ENCODE measurements around the gene TSPAN32.

TSPAN32 gene

GRCh38 chr11:2302306-2302895 lies 588 bp downstream of the TSPAN32 start:
- peak overlapping the region; percentile 21 to 78 (median 60); a peak in 19 of 22 replicates for H3K27ac ChIP-seq
- H4K20me1 ChIP-seq: peaks cover 0 to 33% (median 5%) of the 10 kb centered on the region in 11 experiments; a peak in 11 of 22 replicates
- no peaks in the 10 kb centered on the region for H3K9me3 ChIP-seq (replicated peaks in 1 of 11)
- H3K9ac ChIP-seq: peak overlapping the region; percentile 29 to 76 (median 67); a peak in 21 of 22 replicates
- peaks cover 77 to 92% (median 83%) of the 10 kb centered on the region in 10 experiments for H3K4me1 ChIP-seq
- H3K4me2 ChIP-seq: peak overlapping the region; percentile 81 to 100 (median 97)
- H3K36me3 ChIP-seq: peaks cover 0 to 23% (median 0%) of the 10 kb centered on the region in 11 experiments; a peak in 8 of 22 replicates
- peak overlapping the region in 9 of 10 experiments; percentile 2 to 74 (median 58); a peak in 15 of 20 replicates for H3K4me3 ChIP-seq
- peaks cover 0 to 11% (median 0%) of the 10 kb centered on the region in 11 experiments; a peak in 4 of 22 replicates for H3K27me3 ChIP-seq
- TF ChIP-seq Cebpa-rat (IDR thresholded peaks at IDR 0.05): no peak

DNA sequence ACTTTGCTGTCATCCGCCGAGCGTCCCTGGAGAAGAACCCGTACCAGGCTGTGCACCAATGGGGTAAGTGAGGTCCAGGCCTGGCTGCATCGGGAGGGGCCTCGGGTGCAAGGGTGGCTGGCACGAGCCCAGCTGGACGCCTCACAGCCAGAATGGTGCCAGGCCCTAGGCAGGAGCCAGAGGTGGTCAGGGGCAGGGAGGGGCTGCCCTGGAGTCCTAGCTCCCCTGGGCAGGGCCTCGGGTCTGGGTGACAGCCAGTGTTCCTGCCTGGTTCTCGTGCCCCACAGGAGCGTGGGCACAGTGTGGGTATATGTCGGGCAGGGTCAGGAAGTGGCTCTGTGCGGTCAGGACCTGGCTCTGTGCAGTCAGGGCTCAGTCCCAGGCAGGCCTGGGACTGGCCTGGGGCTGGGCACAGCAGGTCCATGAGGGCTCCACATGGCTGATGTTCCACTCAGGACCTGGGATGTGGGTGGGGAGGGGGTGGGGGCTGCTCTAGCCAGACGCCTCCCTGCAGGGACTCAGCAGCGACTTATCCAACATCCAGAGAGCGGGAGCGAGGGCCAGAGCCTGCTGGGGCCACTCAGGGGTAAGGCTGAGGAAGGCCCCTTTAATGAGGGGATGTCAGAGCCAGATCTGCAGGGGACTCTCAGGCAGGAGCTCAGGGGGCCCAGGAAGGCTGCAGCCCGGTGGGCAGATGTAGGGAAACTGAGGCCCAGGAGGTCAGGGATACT lies 1.2 kb downstream of the TSPAN32 start:
- H3K4me1 ChIP-seq: peaks cover 82 to 97% (median 89%) of the 10 kb centered on the region in 10 experiments
- no peaks in the 10 kb centered on the region for H3K9me3 ChIP-seq (replicated peaks in 1 of 11)
- peak overlapping the region; percentile 29 to 76 (median 67); a peak in 21 of 22 replicates for H3K9ac ChIP-seq
- H3K36me3 ChIP-seq: peaks cover 0 to 17% (median 0%) of the 10 kb centered on the region in 11 experiments; a peak in 8 of 22 replicates
- peak overlapping the region in 7 of 10 experiments; percentile 40 to 74 (median 65); a peak in 14 of 20 replicates for H3K4me3 ChIP-seq
- peak overlapping the region; percentile 81 to 100 (median 97) for H3K4me2 ChIP-seq
- peaks cover 0 to 27% (median 5%) of the 10 kb centered on the region in 11 experiments; a peak in 11 of 22 replicates for H4K20me1 ChIP-seq
- TF ChIP-seq Cebpa-rat (IDR thresholded peaks at IDR 0.05): no peak
- peaks cover 0 to 11% (median 0%) of the 10 kb centered on the region in 11 experiments; a peak in 4 of 22 replicates for H3K27me3 ChIP-seq
- peak overlapping the region in 9 of 11 experiments; percentile 43 to 78 (median 64); a peak in 15 of 22 replicates for H3K27ac ChIP-seq

DNA sequence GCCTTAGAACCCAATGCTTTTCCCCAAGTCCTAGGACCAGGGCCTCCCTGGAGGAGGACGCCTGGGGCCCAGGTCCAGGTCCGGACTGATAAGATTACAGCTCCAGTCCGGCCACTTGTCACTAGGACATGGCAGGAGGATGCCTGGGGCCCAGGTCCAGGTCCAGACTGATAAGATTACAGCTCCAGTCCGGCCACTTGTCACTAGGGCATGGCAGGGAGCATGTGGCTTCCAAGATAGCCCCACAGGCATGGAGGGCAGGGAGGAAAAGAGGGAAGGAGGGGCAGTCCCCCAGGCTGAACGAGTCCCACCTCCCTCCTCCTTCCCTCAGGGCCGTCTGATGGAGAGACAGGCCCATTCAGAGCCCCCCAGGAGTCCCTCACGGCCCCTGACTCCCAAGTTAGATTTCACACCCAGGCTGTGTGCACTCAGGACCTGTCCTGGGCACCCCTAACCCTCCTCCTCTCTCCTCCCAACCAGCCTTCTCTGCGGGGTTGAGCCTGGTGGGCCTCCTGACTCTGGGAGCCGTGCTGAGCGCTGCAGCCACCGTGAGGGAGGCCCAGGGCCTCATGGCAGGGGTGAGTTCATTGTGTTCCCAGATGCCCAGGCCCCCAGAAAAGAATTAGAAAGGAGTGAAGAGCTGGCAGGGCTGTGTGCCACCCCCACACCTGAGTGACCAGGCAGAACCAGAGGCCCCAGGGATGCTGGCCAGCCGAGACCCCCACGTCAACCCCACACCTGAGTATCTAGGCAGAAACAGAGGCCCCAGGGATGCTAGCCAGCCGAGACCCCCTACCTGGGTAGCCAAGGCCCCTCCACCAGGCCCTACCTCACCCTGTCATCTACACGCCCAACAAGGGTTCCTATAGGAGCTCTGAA lies 2.1 kb downstream of the TSPAN32 start:
- peak overlapping the region in 10 of 11 experiments; percentile 13 to 76 (median 68); a peak in 14 of 22 replicates for H3K9ac ChIP-seq
- H3K36me3 ChIP-seq: peaks cover 0 to 9% (median 0%) of the 10 kb centered on the region in 11 experiments; a peak in 6 of 22 replicates
- peaks cover 0 to 11% (median 0%) of the 10 kb centered on the region in 11 experiments; a peak in 4 of 22 replicates for H3K27me3 ChIP-seq
- peaks cover 0 to 19% (median 2%) of the 10 kb centered on the region in 11 experiments; a peak in 10 of 22 replicates for H4K20me1 ChIP-seq
- no peak for TF ChIP-seq Cebpa-rat (IDR thresholded peaks at IDR 0.05)
- H3K4me3 ChIP-seq: peak overlapping the region in 6 of 10 experiments; percentile 50 to 74 (median 66); a peak in 10 of 20 replicates
- peak overlapping the region; percentile 81 to 100 (median 97); a peak in 21 of 22 replicates for H3K4me2 ChIP-seq
- H3K9me3 ChIP-seq (replicated peaks in 1 of 11): no peaks in the 10 kb centered on the region
- peak overlapping the region in 4 of 11 experiments; percentile 19 to 78 (median 54); a peak in 6 of 22 replicates for H3K27ac ChIP-seq
- H3K4me1 ChIP-seq: peaks cover 80 to 89% (median 84%) of the 10 kb centered on the region in 10 experiments

DNA sequence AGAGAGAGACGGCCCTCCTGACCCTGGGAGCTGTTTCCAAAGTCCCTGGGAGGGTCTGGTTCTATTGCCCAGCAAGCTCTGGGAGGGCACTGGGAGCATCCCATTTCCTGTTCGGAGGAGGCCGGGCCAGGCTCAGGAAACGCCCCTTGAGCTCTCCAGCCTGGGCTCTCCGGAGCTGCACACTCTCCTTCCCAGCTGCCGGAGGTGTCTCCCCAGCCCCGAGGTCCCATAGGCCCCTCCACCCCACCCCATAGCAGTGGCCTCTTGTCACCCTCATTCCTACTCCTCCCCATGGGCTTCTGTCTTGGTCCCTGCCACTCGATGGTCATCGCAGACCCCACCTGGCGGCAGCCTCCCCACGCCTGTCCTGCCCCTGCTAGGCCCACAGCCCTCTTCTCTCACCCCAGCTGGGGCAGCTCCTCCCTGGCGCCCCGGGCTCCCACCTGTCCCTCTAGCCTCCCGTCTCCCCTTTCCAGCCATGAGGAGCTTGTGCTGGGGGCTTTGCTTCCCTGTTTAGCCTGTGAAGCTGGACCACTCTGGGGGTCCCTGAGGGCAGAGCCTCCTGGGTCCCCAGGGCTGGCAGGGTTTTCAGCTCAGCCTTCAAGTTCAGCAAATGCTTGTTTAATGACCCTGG lies 2.8 kb downstream of the TSPAN32 start:
- Histone ChIP-seq H3K9ac (peak overlapping the region in 10 of 11 experiments; percentile 19 to 76 (median 36); a peak in 14 of 22 replicates), H4K20me1 (peaks cover 0 to 15% (median 0%) of the 10 kb centered on the region in 11 experiments; a peak in 6 of 22 replicates), H3K36me3 (peaks cover 0 to 1% (median 0%) of the 10 kb centered on the region in 11 experiments; a peak in 2 of 22 replicates), H3K4me2 (peak overlapping the region in 10 of 11 experiments; percentile 47 to 100 (median 94); a peak in 15 of 22 replicates), H3K4me1 (peaks cover 73 to 82% (median 76%) of the 10 kb centered on the region in 10 experiments), H3K9me3 (replicated peaks in 1 of 11) (no peaks in the 10 kb centered on the region), H3K27me3 (peaks cover 0 to 11% (median 0%) of the 10 kb centered on the region in 11 experiments; a peak in 4 of 22 replicates), H3K27ac (peak overlapping the region in 3 of 11 experiments; percentile 21 to 33 (median 31); a peak in 3 of 22 replicates), H3K4me3 (peak overlapping the region in 2 of 10 experiments; percentile 71 to 74; a peak in 2 of 20 replicates)
- no peak for TF ChIP-seq Cebpa-rat (IDR thresholded peaks at IDR 0.05)

GRCh38 chr11:2305140-2305778 lies 3.4 kb downstream of the TSPAN32 start:
- Histone ChIP-seq H3K9ac (peak overlapping the region in 10 of 11 experiments; percentile 19 to 76 (median 36); a peak in 13 of 22 replicates), H3K4me1 (peaks cover 70 to 78% (median 73%) of the 10 kb centered on the region in 10 experiments), H3K4me2 (peak overlapping the region; percentile 47 to 100 (median 83)), H4K20me1 (peaks cover 0 to 15% (median 0%) of the 10 kb centered on the region in 11 experiments; a peak in 4 of 22 replicates), H3K9me3 (replicated peaks in 1 of 11) (no peaks in the 10 kb centered on the region), H3K27me3 (peaks cover 0 to 11% (median 0%) of the 10 kb centered on the region in 11 experiments; a peak in 4 of 22 replicates), H3K36me3 (no peaks in the 10 kb centered on the region), H3K27ac (peak overlapping the region in 3 of 11 experiments; percentile 21 to 33 (median 31); a peak in 3 of 22 replicates), H3K4me3 (peak overlapping the region in 4 of 10 experiments; percentile 5 to 46 (median 23); a peak in 2 of 20 replicates)
- TF ChIP-seq Cebpa-rat (IDR thresholded peaks at IDR 0.05): no peak

- H3K4me1 ChIP-seq: peaks cover 63 to 71% (median 67%) of the 10 kb centered on the region in 10 experiments
- no peak for TF ChIP-seq Cebpa-rat (IDR thresholded peaks at IDR 0.05)
- H3K9ac ChIP-seq: peak overlapping the region in 10 of 11 experiments; percentile 4 to 70 (median 53); a peak in 16 of 22 replicates
- peaks cover 0 to 6% (median 0%) of the 10 kb centered on the region in 11 experiments; a peak in 2 of 22 replicates for H3K27me3 ChIP-seq
- H3K27ac ChIP-seq: peak overlapping the region in 9 of 11 experiments; percentile 4 to 71 (median 51); a peak in 14 of 22 replicates
- peak overlapping the region; percentile 47 to 100 (median 83) for H3K4me2 ChIP-seq
- peaks cover 0 to 9% (median 0%) of the 10 kb centered on the region in 11 experiments; a peak in 4 of 22 replicates for H4K20me1 ChIP-seq
- no peaks in the 10 kb centered on the region for H3K9me3 ChIP-seq (replicated peaks in 1 of 11)
- H3K36me3 ChIP-seq: no peaks in the 10 kb centered on the region
- H3K4me3 ChIP-seq: peak overlapping the region in 5 of 10 experiments; percentile 8 to 46 (median 27); a peak in 4 of 20 replicates
Measured at GRCh38 chr11:2305788-2306451, 4.1 kb downstream of the TSPAN32 start.

Data from BLaER1 treated with 17β-estradiol and CSF1 and Interleukin-3, amounts not matched to agents 10 nM and 100 nM (cell line).